Vagina (tissue), 2 donors: ENCODE measurements around the gene ACSF3. TPM values are rescaled to one million over a fixed set of nuclear protein-coding genes. Genes with fewer than 3 reads are reported as not detected.

Source experiments
- DNase-seq, 2 donors: peaks; one replicate each; pipeline ENCODE4 v3.0.0-alpha.2; 2017; ENCODE audit errors: extremely low spot score in 2 of 2
- H3K27ac ChIP-seq: fragments of 200-600 bp; sonication (generic); one replicate; pipeline ENCODE4 v1.5.1; 2019
- H3K27me3 ChIP-seq: fragments of 200-600 bp; sonication (generic); one replicate; pipeline ENCODE4 v1.5.1; 2019
- H3K36me3 ChIP-seq, 2 donors: fragments of 200-600 bp; sonication (generic); one replicate each; pipeline ENCODE4 v1.5.1; 2017 to 2019
- H3K4me1 ChIP-seq: fragments of 200-600 bp; sonication (generic); one replicate; pipeline ENCODE4 v1.5.1; 2019
- H3K4me3 ChIP-seq, 2 donors: fragments of 200-600 bp; sonication (generic); 1 replicate in 1 of 2; 2 replicates in 1 of 2; pipeline ENCODE4 v1.5.1; 2016 to 2019
- H3K9me3 ChIP-seq: fragments of 200-600 bp; sonication (generic); one replicate; pipeline ENCODE4 v1.5.1; 2019
- CTCF ChIP-seq, 3 experiments: fragments of 450-650 bp in 2 of 3; fragments of 200-600 bp in 1 of 3; sonication (generic) in 1 of 3; IDR thresholded peaks; one replicate each; pipeline ENCODE4 v1.5.1; 2017 to 2019; ENCODE audit warnings: antibody characterized with exemption in 3 of 3, mild to moderate bottlenecking in 2 of 3, moderate library complexity in 2 of 3
- POLR2A ChIP-seq, 2 donors: fragments of 450-650 bp; IDR thresholded peaks; one replicate each; pipeline ENCODE4 v1.6.1; 2017; ENCODE audit warnings: antibody characterized with exemption in 2 of 2, mild to moderate bottlenecking in 2 of 2, moderate library complexity in 2 of 2
- POLR2AphosphoS5 ChIP-seq, 2 donors: sonication (generic); formaldehyde crosslinking; IDR thresholded peaks; one replicate each; pipeline ENCODE4 v1.9.0; 2017; ENCODE audit warnings: antibody characterized with exemption in 2 of 2, mild to moderate bottlenecking in 2 of 2, low read depth in 1 of 2; ENCODE audit not compliant: insufficient read depth in 1 of 2
- intact Hi-C: fragments of 100-400 bp; cut with DNase I; formaldehyde crosslinking; loops from one replicate; pipeline ENCODE4 v1.15.1; 2023
- total RNA-seq: library from RNA; depleted of rRNA; stranded (reverse); fragments of >200 nt; gene quantifications from one replicate; pipeline ENCODE4 v1.2.3, GENCODE V29; 2016

The ACSF3 gene
- total RNA-seq, 1 donor from 2014 or later = 23.3 TPM

- Histone ChIP-seq H3K4me1 (peaks cover 21% of the 10 kb centered on the region), H3K27ac (no peak within 1 kb of the TSS), H3K9me3 (no peaks in the 10 kb centered on the region), H3K36me3 (no peaks in the 10 kb centered on the region), H3K27me3 (no peaks in the 10 kb centered on the region), H3K4me3 (peak within 1 kb of the TSS; percentile 7 to 39)
- TF ChIP-seq CTCF (IDR thresholded peaks at IDR 0.05) = no peak
- TF ChIP-seq POLR2A (IDR thresholded peaks at IDR 0.05) = no peak
- TF ChIP-seq POLR2AphosphoS5 (IDR thresholded peaks at IDR 0.05; ENCODE audit: insufficient read depth in 1 of 2, low read depth in 1 of 2) = no peak
- intact Hi-C loops = no loop called here
- no peak for DNase-seq
These were observed 106.6 kb downstream of the ACSF3 start, which contains the start of gene SLC22A31 for GRCh38 chr16:89200124-89200849. SLC22A31 (minus strand) TSS chr16:89200537; CDS start chr16:89200501, 36 bp downstream.

GRCh38 chr16:89200850-89201411, 107.3 kb downstream of the ACSF3 start:
- H3K4me1 ChIP-seq = peaks cover 21% of the 10 kb centered on the region
- H3K27me3 ChIP-seq = no peaks in the 10 kb centered on the region
- DNase-seq = no peak
- no peak overlapping the region for H3K27ac ChIP-seq
- TF ChIP-seq POLR2A (IDR thresholded peaks at IDR 0.05) = no peak
- TF ChIP-seq POLR2AphosphoS5 (IDR thresholded peaks at IDR 0.05; ENCODE audit: insufficient read depth in 1 of 2, low read depth in 1 of 2) = no peak
- no peak for TF ChIP-seq CTCF (IDR thresholded peaks at IDR 0.05)
- peak overlapping the region; percentile 7 to 39 for H3K4me3 ChIP-seq
- H3K9me3 ChIP-seq = no peaks in the 10 kb centered on the region
- H3K36me3 ChIP-seq = no peaks in the 10 kb centered on the region
- intact Hi-C loops = no loop called here

GRCh38 chr16:89201439-89202377, 108.1 kb downstream of the ACSF3 start:
- Histone ChIP-seq H3K36me3 (no peaks in the 10 kb centered on the region), H3K4me3 (peak overlapping the region; percentile 7 to 39), H3K9me3 (no peaks in the 10 kb centered on the region), H3K4me1 (peaks cover 21% of the 10 kb centered on the region), H3K27ac (no peak overlapping the region), H3K27me3 (no peaks in the 10 kb centered on the region)
- TF ChIP-seq POLR2A (IDR thresholded peaks at IDR 0.05) (no peak), POLR2AphosphoS5 (IDR thresholded peaks at IDR 0.05; ENCODE audit: insufficient read depth in 1 of 2, low read depth in 1 of 2) (no peak), CTCF (IDR thresholded peaks at IDR 0.05) (no peak)
- DNase-seq = no peak
- intact Hi-C loops = no loop called here

GRCh38 chr16:89202422-89203215, 109.0 kb downstream of the ACSF3 start:
- no peaks in the 10 kb centered on the region for H3K9me3 ChIP-seq
- H3K27ac ChIP-seq = no peak overlapping the region
- H3K36me3 ChIP-seq = no peaks in the 10 kb centered on the region
- peaks cover 21% of the 10 kb centered on the region for H3K4me1 ChIP-seq
- intact Hi-C loops = no loop called here
- DNase-seq = no peak
- no peak for TF ChIP-seq POLR2AphosphoS5 (IDR thresholded peaks at IDR 0.05; ENCODE audit: insufficient read depth in 1 of 2, low read depth in 1 of 2)
- TF ChIP-seq POLR2A (IDR thresholded peaks at IDR 0.05) = no peak
- TF ChIP-seq CTCF (IDR thresholded peaks at IDR 0.05) = no peak
- H3K27me3 ChIP-seq = no peaks in the 10 kb centered on the region
- H3K4me3 ChIP-seq = peak overlapping the region in 1 of 2 donors; percentile 7

Other genes with a start within 250 kb of the ACSF3 start
- gene GALNS, start 236.9 kb upstream of the ACSF3 start, total RNA-seq = 61.4 TPM
- 50.8 TPM for gene TRAPPC2L, start 236.7 kb upstream of the ACSF3 start, total RNA-seq
- gene PABPN1L, start 227.2 kb upstream of the ACSF3 start, total RNA-seq = not detected
- 2.7 TPM for gene CBFA2T3, start 116.6 kb upstream of the ACSF3 start, total RNA-seq
- gene CDH15, start 77.9 kb downstream of the ACSF3 start, total RNA-seq = not detected
- gene SLC22A31, start 106.7 kb downstream of the ACSF3 start, total RNA-seq = not detected
- 6.6 TPM for gene ZNF778, start 123.9 kb downstream of the ACSF3 start, total RNA-seq